ENCODE results near the gene KLF4.

Gene KLF4

GRCh38 chr9:107489144-107489673 lies 360 bp downstream of the KLF4 start:
- Mint-ChIP-seq H3K9me3 (no peaks in the 10 kb centered on the region), H3K36me3 (ENCODE audit: low read depth) (no peaks in the 10 kb centered on the region), H3K27ac (no peak overlapping the region), H3K27me3 (ENCODE audit: low read depth, poor library complexity) (peaks cover 88% of the 10 kb centered on the region), H3K4me3 (peak overlapping the region; percentile 86), H3K4me1 (peaks cover 20% of the 10 kb centered on the region)
- DNase-seq = no peak
- TF ChIP-seq CTCF (IDR thresholded peaks at IDR 0.05) = no peak

GRCh38 chr9:107488375-107489143 lies 1.0 kb downstream of the KLF4 start:
- peaks cover 20% of the 10 kb centered on the region for H3K4me1 Mint-ChIP-seq
- peaks cover 82% of the 10 kb centered on the region for H3K27me3 Mint-ChIP-seq (ENCODE audit: low read depth, poor library complexity)
- peak overlapping the region; percentile 86 for H3K4me3 Mint-ChIP-seq
- H3K9me3 Mint-ChIP-seq = no peaks in the 10 kb centered on the region
- no peak overlapping the region for H3K27ac Mint-ChIP-seq
- DNase-seq = peak; percentile 59
- H3K36me3 Mint-ChIP-seq (ENCODE audit: low read depth) = no peaks in the 10 kb centered on the region
- no peak for TF ChIP-seq CTCF (IDR thresholded peaks at IDR 0.05)

- Mint-ChIP-seq H3K4me3 (peak overlapping the region; percentile 86), H3K27ac (no peak overlapping the region), H3K9me3 (no peaks in the 10 kb centered on the region), H3K4me1 (peaks cover 20% of the 10 kb centered on the region), H3K27me3 (ENCODE audit: low read depth, poor library complexity) (peaks cover 74% of the 10 kb centered on the region), H3K36me3 (ENCODE audit: low read depth) (no peaks in the 10 kb centered on the region)
- DNase-seq = peak; percentile 77
- peak; percentile 68 for TF ChIP-seq CTCF (IDR thresholded peaks at IDR 0.05)
These were observed 1.8 kb downstream of the KLF4 start for GRCh38 chr9:107487521-107488374.

GRCh38 chr9:107486674-107487520 lies 2.7 kb downstream of the KLF4 start:
- no peaks in the 10 kb centered on the region for H3K36me3 Mint-ChIP-seq (ENCODE audit: low read depth)
- peaks cover 18% of the 10 kb centered on the region for H3K4me1 Mint-ChIP-seq
- TF ChIP-seq CTCF (IDR thresholded peaks at IDR 0.05) = no peak
- no peaks in the 10 kb centered on the region for H3K9me3 Mint-ChIP-seq
- DNase-seq = peak; percentile 34
- peak overlapping the region; percentile 86 for H3K4me3 Mint-ChIP-seq
- no peak overlapping the region for H3K27ac Mint-ChIP-seq
- H3K27me3 Mint-ChIP-seq (ENCODE audit: low read depth, poor library complexity) = peaks cover 65% of the 10 kb centered on the region

- no peak for TF ChIP-seq CTCF (IDR thresholded peaks at IDR 0.05)
- peaks cover 56% of the 10 kb centered on the region for H3K27me3 Mint-ChIP-seq (ENCODE audit: low read depth, poor library complexity)
- H3K4me1 Mint-ChIP-seq = peaks cover 5% of the 10 kb centered on the region
- no peak overlapping the region for H3K4me3 Mint-ChIP-seq
- no peaks in the 10 kb centered on the region for H3K9me3 Mint-ChIP-seq
- no peak for DNase-seq
- H3K27ac Mint-ChIP-seq = no peak overlapping the region
- H3K36me3 Mint-ChIP-seq (ENCODE audit: low read depth) = no peaks in the 10 kb centered on the region
These were observed 4.0 kb downstream of the KLF4 start for GRCh38 chr9:107485458-107486043.
